ENCODE results near the gene CPNE9.

Gene CPNE9

GRCh38 chr3:9687514-9687913, 16.1 kb upstream of the CPNE9 start:
- DNase-seq, result no peak

- no peak for DNase-seq
Observed at GRCh38 chr3:9688961-9689360, 14.7 kb upstream of the CPNE9 start.

- no peak for DNase-seq
Observed at GRCh38 chr3:9689757-9690156, 13.9 kb upstream of the CPNE9 start.

GRCh38 chr3:9690451-9691450, 12.9 kb upstream of the CPNE9 start:
- DNase-seq, result no peak

- DNase-seq, result no peak
Observed at GRCh38 chr3:9691636-9692035, 12.0 kb upstream of the CPNE9 start.

- DNase-seq, result no peak
Observed at GRCh38 chr3:9692416-9692815, 11.2 kb upstream of the CPNE9 start.

GRCh38 chr3:9695345-9695744, 8.3 kb upstream of the CPNE9 start:
- no peak for DNase-seq

- no peak for DNase-seq
Observed at GRCh38 chr3:9695746-9696145, 7.9 kb upstream of the CPNE9 start.

GRCh38 chr3:9696480-9697220, 7.0 kb upstream of the CPNE9 start:
- DNase-seq, result no peak

GRCh38 chr3:9697892-9698291, 5.7 kb upstream of the CPNE9 start:
- no peak for DNase-seq

- DNase-seq, result no peak
Observed at GRCh38 chr3:9698293-9698692, 5.3 kb upstream of the CPNE9 start.

- no peak for DNase-seq
Observed at GRCh38 chr3:9700536-9700935, 3.1 kb upstream of the CPNE9 start.

- no peak for DNase-seq
Observed at GRCh38 chr3:9701006-9701405, 2.6 kb upstream of the CPNE9 start.

- DNase-seq, result no peak
Observed at GRCh38 chr3:9701711-9702110, 1.9 kb upstream of the CPNE9 start.

- no peak for DNase-seq
Observed at GRCh38 chr3:9703240-9703639, 393 bp upstream of the CPNE9 start.

- peak in 1 of 2 donors; percentile 14 for DNase-seq
Observed at GRCh38 chr3:9704347-9705322, 1.0 kb downstream of the CPNE9 start.

GRCh38 chr3:9710174-9710739, 6.6 kb downstream of the CPNE9 start:
- no peak for DNase-seq

GRCh38 chr3:9712415-9712814, 8.8 kb downstream of the CPNE9 start:
- DNase-seq, result no peak

- no peak for DNase-seq
Observed at GRCh38 chr3:9713142-9713541, 9.5 kb downstream of the CPNE9 start.

GRCh38 chr3:9715136-9715535, 11.5 kb downstream of the CPNE9 start:
- no peak for DNase-seq

GRCh38 chr3:9715764-9716437, 12.3 kb downstream of the CPNE9 start:
- peak; percentile 28 to 33 for DNase-seq
